ENCODE results near the gene ZNF428.

DNA sequence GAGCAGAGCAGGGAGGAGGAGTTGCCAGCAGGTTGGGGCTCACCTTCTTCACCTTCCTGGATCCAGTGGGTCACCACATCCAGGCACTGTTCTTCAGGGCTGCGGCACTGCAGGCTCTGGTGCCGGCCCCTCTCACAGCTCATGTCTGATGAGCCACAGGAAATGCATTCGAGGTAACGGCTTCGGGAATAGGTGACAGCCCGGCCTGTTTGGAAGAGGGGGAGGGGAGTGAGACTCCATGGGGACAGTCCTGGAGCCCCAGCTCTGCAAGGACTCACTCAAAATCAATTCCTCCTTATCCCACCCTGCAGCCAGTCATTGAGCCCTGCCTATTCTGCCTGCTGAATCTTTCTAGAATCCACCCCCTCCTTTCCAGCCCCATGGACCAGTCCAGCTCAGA, 37.0 kb upstream of the ZNF428 start:
- TF ChIP-seq, protein P1, sequence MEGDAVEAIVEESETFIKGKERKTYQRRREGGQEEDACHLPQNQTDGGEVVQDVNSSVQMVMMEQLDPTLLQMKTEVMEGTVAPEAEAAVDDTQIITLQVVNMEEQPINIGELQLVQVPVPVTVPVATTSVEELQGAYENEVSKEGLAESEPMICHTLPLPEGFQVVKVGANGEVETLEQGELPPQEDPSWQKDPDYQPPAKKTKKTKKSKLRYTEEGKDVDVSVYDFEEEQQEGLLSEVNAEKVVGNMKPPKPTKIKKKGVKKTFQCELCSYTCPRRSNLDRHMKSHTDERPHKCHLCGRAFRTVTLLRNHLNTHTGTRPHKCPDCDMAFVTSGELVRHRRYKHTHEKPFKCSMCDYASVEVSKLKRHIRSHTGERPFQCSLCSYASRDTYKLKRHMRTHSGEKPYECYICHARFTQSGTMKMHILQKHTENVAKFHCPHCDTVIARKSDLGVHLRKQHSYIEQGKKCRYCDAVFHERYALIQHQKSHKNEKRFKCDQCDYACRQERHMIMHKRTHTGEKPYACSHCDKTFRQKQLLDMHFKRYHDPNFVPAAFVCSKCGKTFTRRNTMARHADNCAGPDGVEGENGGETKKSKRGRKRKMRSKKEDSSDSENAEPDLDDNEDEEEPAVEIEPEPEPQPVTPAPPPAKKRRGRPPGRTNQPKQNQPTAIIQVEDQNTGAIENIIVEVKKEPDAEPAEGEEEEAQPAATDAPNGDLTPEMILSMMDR (IDR thresholded peaks at IDR 0.05 in 2 of 3, conservative IDR thresholded peaks at IDR 0.05 in 1 of 3; ENCODE audit: borderline replicate concordance in 1 of 3, insufficient read depth in 1 of 3, low read depth in 2 of 3, low read length in 2 of 3), result no peak
- TF ChIP-seq, protein P2, sequence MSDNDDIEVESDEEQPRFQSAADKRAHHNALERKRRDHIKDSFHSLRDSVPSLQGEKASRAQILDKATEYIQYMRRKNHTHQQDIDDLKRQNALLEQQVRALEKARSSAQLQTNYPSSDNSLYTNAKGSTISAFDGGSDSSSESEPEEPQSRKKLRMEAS (IDR thresholded peaks at IDR 0.05), result no peak

Measured in HCT116 (cell line).